K562 (cell line): ENCODE results near the gene FATE1. TPM values are rescaled to one million over a fixed set of nuclear protein-coding genes. Genes with fewer than 3 reads are reported as not detected.

Experiments used
- ADNP ChIP-seq: fragments of 200-800 bp; sonication (Bioruptor generic); IDR thresholded peaks from 2 replicates; pipeline ENCODE4 v1.6.1; 2016; ENCODE audit warnings: missing genetic modification characterization, missing compliant biosample characterization
- CC2D1A ChIP-seq: fragments of 450-650 bp; IDR thresholded peaks from 2 replicates; pipeline ENCODE4 v1.6.1; 2017; ENCODE audit warnings: mild to moderate bottlenecking
- CREM ChIP-seq: IDR thresholded peaks from 2 replicates; pipeline ENCODE4 v1.6.1; 2014; ENCODE audit warnings: antibody characterized with exemption, low read depth
- JUND ChIP-seq, 2 experiments: IDR thresholded peaks; 2 replicates in 1 of 2; 3 replicates in 1 of 2; pipeline ENCODE4 v1.6.1; 2011; ENCODE audit warnings: borderline replicate concordance in 2 of 2, low read depth in 2 of 2, low read length in 2 of 2, improper control_type of control experiment in 1 of 2, missing biosample characterization in 1 of 2, missing genetic modification characterization in 1 of 2, missing genetic modification reagents in 1 of 2
- RAD51 ChIP-seq: fragments of 450-650 bp; IDR thresholded peaks from 2 replicates; pipeline ENCODE4 v1.7.1; 2016; ENCODE audit warnings: low read depth, mild to moderate bottlenecking, borderline replicate concordance
- REST ChIP-seq, 2 experiments: fragments of 450-650 bp; formaldehyde crosslinking in 1 of 2; IDR thresholded peaks; 2 replicates each; pipeline versions ENCODE4 v1.4.0 to v1.6.1; 2014 to 2020; ENCODE audit warnings: mild to moderate bottlenecking in 2 of 2, borderline replicate concordance in 1 of 2, low read depth in 1 of 2
- STAG1 ChIP-seq: sonication (generic); formaldehyde crosslinking; IDR thresholded peaks from 2 replicates; pipeline ENCODE4 v1.5.0; 2020; ENCODE audit warnings: missing genetic modification reagents, borderline replicate concordance
- TFAP4 ChIP-seq: sonication (generic); formaldehyde crosslinking; IDR thresholded peaks from 2 replicates; pipeline ENCODE4 v1.8.0; 2022; ENCODE audit warnings: missing genetic modification reagents, mild to moderate bottlenecking, moderate library complexity, borderline replicate concordance
- polyA plus RNA-seq, 8 experiments: library from polyadenylated mRNA; depleted of rRNA in 4 of 8; stranded (reverse) in 5 of 8; unstranded in 3 of 8; fragments of >200 nt; fragmentation: Nextera tagmentation in 2 of 8; fragmentation: Illumina TruSeq in 1 of 8; extraction: Ambion mirVana in 2 of 8; extraction: Trizol in 1 of 8; gene quantifications; 2 replicates each; pipeline versions ENCODE4 v1.2.1 to v1.2.3, GENCODE V29; 2011 to 2014; ENCODE audit warnings: inconsistent platforms in 1 of 8, missing spikeins in 1 of 8
- total RNA-seq, 7 experiments: library from RNA; depleted of rRNA in 6 of 7; stranded (reverse); fragments of >200 nt in 6 of 7; fragmentation: Illumina TruSeq in 2 of 7; extraction: Trizol in 2 of 7; gene quantifications; 2 replicates each; pipeline versions ENCODE4 v1.2.1 to v1.2.3, GENCODE V29; 2011 to 2021; ENCODE audit warnings: low replicate concordance in 1 of 7

FATE1 gene
- total and polyA plus RNA-seq, 9 of the 15 experiments (the other 6 are each of a cell fraction or from before 2014, with no cell fraction given) = not detected

GRCh38 chrX:151753313-151754046 lies 37.6 kb downstream of the FATE1 start (continued):
- TF ChIP-seq TFAP4 = peak; percentile 30; the same call in 1 of the 2 replicates
- 0 out of 2 replicates have a peak, but pooled peaks have one; percentile 36 for TF ChIP-seq CC2D1A
- peak; percentile 90 for TF ChIP-seq REST (IDR thresholded peaks at IDR 0.05; ENCODE audit: borderline replicate concordance)
- TF ChIP-seq REST (CRISPR knock-in tag; IDR thresholded peaks at IDR 0.05; ENCODE audit: low read depth) = peak; percentile 60; the same call in 1 of the 2 replicates
- TF ChIP-seq RAD51 = no peak
- 0 out of 2 replicates have a peak, but pooled peaks have one; percentile 18 for TF ChIP-seq CREM
- TF ChIP-seq STAG1 (CRISPR knock-in tag) = peak; percentile 99
- 0 out of 2 replicates have a peak, but pooled peaks have one; percentile 8 for TF ChIP-seq JUND (IDR thresholded peaks at IDR 0.05; ENCODE audit: borderline replicate concordance, low read depth, low read length)
- TF ChIP-seq JUND (tag; IDR thresholded peaks at IDR 0.05; ENCODE audit: borderline replicate concordance, low read depth, low read length) = no peak
- no peak for TF ChIP-seq ADNP (tag)
